ENCODE data around the gene ZIC2.
"Not testable (repeated sequence)": the region's sequence is repeated elsewhere in the genome, so short reads cannot be mapped to it uniquely, and the experiment has no call there.

The ZIC2 gene

GRCh38 chr13:100029933-100030332 lies 48.3 kb downstream of the ZIC2 start:
- H3K27me3 ChIP-seq (ENCODE audit: insufficient read depth, poor library complexity, severe bottlenecking) = no peaks in the 10 kb centered on the region
- DNase-seq (ENCODE audit: low read depth in 1 of 2, low spot score in 1 of 2) = no peak

GRCh38 chr13:100032642-100033041 lies 51.1 kb downstream of the ZIC2 start:
- not testable (repeated sequence) for H3K4me3 ChIP-seq (replicated peaks; ENCODE audit: insufficient read depth, low read length); H3K27ac ChIP-seq (replicated peaks)

More at GRCh38 chr13:100029933-100030332, 48.3 kb downstream of the ZIC2 start:
- Histone ChIP-seq H3K4me3 (replicated peaks; ENCODE audit: insufficient read depth, low read length) (no peak overlapping the region), H3K27ac (replicated peaks) (no peak overlapping the region)
- TF ChIP-seq, protein P1, sequence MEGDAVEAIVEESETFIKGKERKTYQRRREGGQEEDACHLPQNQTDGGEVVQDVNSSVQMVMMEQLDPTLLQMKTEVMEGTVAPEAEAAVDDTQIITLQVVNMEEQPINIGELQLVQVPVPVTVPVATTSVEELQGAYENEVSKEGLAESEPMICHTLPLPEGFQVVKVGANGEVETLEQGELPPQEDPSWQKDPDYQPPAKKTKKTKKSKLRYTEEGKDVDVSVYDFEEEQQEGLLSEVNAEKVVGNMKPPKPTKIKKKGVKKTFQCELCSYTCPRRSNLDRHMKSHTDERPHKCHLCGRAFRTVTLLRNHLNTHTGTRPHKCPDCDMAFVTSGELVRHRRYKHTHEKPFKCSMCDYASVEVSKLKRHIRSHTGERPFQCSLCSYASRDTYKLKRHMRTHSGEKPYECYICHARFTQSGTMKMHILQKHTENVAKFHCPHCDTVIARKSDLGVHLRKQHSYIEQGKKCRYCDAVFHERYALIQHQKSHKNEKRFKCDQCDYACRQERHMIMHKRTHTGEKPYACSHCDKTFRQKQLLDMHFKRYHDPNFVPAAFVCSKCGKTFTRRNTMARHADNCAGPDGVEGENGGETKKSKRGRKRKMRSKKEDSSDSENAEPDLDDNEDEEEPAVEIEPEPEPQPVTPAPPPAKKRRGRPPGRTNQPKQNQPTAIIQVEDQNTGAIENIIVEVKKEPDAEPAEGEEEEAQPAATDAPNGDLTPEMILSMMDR (IDR thresholded peaks at IDR 0.05; ENCODE audit: insufficient read depth, low read length) = no peak
- TF ChIP-seq POLR2AphosphoS5 (IDR thresholded peaks at IDR 0.05; ENCODE audit: low read depth) (no peak), SPI1 (IDR thresholded peaks at IDR 0.05; ENCODE audit: borderline replicate concordance, low read depth) (no peak), GABPA (IDR thresholded peaks at IDR 0.05; ENCODE audit: low read depth) (no peak), REST (IDR thresholded peaks at IDR 0.05; ENCODE audit: insufficient replicate concordance, low read depth) (no peak)

GRCh38 chr13:100035936-100036335 lies 54.4 kb downstream of the ZIC2 start:
- Histone ChIP-seq H3K4me3 (replicated peaks; ENCODE audit: insufficient read depth, low read length) (no peak overlapping the region), H3K27me3 (ENCODE audit: insufficient read depth, poor library complexity, severe bottlenecking) (no peaks in the 10 kb centered on the region), H3K27ac (replicated peaks) (no peak overlapping the region)
- no peak for DNase-seq (ENCODE audit: low read depth in 1 of 2, low spot score in 1 of 2)
- TF ChIP-seq REST (IDR thresholded peaks at IDR 0.05; ENCODE audit: insufficient replicate concordance, low read depth) (no peak), POLR2AphosphoS5 (IDR thresholded peaks at IDR 0.05; ENCODE audit: low read depth) (no peak), GABPA (IDR thresholded peaks at IDR 0.05; ENCODE audit: low read depth) (no peak), SPI1 (IDR thresholded peaks at IDR 0.05; ENCODE audit: borderline replicate concordance, low read depth) (no peak)
- TF ChIP-seq, protein P1 (IDR thresholded peaks at IDR 0.05; ENCODE audit: insufficient read depth, low read length) = no peak

More at GRCh38 chr13:100032642-100033041, 51.1 kb downstream of the ZIC2 start:
- not testable (repeated sequence) for DNase-seq (ENCODE audit: low read depth in 1 of 2, low spot score in 1 of 2); H3K27me3 ChIP-seq (ENCODE audit: insufficient read depth, poor library complexity, severe bottlenecking)

Data from HL-60 (cell line).